Neural cell (in vitro differentiated cells): ENCODE measurements around the gene VCY. TPM values are rescaled to one million over a fixed set of nuclear protein-coding genes. Genes with fewer than 3 reads are reported as not detected.
A peak's percentile ranks its signal among the peaks of the same experiment; 100 is the strongest.
"Not testable (repeated sequence)": the region's sequence is repeated elsewhere in the genome, so short reads cannot be mapped to it uniquely, and the experiment has no call there.

Experiments used
- H2AFZ ChIP-seq: fragments of 200-600, 300-800 bp; sonication (generic), shearing (Covaris generic); 2 replicates; pipeline ENCODE4 v1.6.0; 2014; ENCODE audit warnings: low read depth, mild to moderate bottlenecking, antibody characterized with exemption, low read length, moderate library complexity
- H3F3A ChIP-seq: fragments of 200-600 bp; shearing (Covaris generic); 2 replicates; pipeline ENCODE4 v1.6.1; 2016; ENCODE audit warnings: mild to moderate bottlenecking, moderate library complexity, mixed read lengths, antibody characterized with exemption, low read length; ENCODE audit not compliant: insufficient read depth, poor library complexity, severe bottlenecking
- H3K27ac ChIP-seq: fragments of 200-600, 300-800 bp; sonication (generic), shearing (Covaris generic); 2 replicates; pipeline ENCODE4 v1.5.1; 2014; ENCODE audit warnings: mild to moderate bottlenecking, low read length, moderate library complexity
- H3K27me3 ChIP-seq: fragments of 300-800, 200-600 bp; sonication (generic), shearing (Covaris generic); 2 replicates; pipeline ENCODE4 v1.6.0; 2014; ENCODE audit warnings: mild to moderate bottlenecking, low read depth, low read length, moderate library complexity; ENCODE audit not compliant: insufficient read depth
- H3K36me3 ChIP-seq: fragments of 300-800, 200-600 bp; sonication (generic), shearing (Covaris generic); 2 replicates; pipeline ENCODE4 v1.5.1; 2014; ENCODE audit warnings: mild to moderate bottlenecking, antibody characterized with exemption, low read length, moderate library complexity; ENCODE audit not compliant: insufficient read depth
- H3K4me2 ChIP-seq: fragments of 300-800, 200-600 bp; sonication (generic), shearing (Covaris generic); 2 replicates; pipeline ENCODE4 v1.6.0; 2014; ENCODE audit warnings: mild to moderate bottlenecking, low read length
- H3K4me3 ChIP-seq: fragments of 300-800, 200-600 bp; sonication (generic), shearing (Covaris generic); 2 replicates; pipeline ENCODE4 v1.5.1; 2014; ENCODE audit warnings: mild to moderate bottlenecking, low read length, moderate library complexity
- H3K79me2 ChIP-seq: fragments of 200-600 bp; shearing (Covaris generic); replicated peaks from 2 replicates; pipeline ENCODE4 v1.6.0; 2014; ENCODE audit warnings: mild to moderate bottlenecking, low read length, moderate library complexity; ENCODE audit not compliant: insufficient read depth
- H3K9ac ChIP-seq: fragments of 300-800, 200-600 bp; sonication (generic), shearing (Covaris generic); 2 replicates; pipeline ENCODE4 v1.6.1; 2016; ENCODE audit warnings: mild to moderate bottlenecking, low read length, mixed read lengths
- H3K9me2 ChIP-seq: fragments of 200-600 bp; shearing (Covaris generic); 2 replicates; pipeline ENCODE4 v1.6.1; 2016; ENCODE audit warnings: mild to moderate bottlenecking, low read length, mixed read lengths; ENCODE audit not compliant: insufficient read depth
- H3K9me3 ChIP-seq: fragments of 200-600, 300-800 bp; sonication (generic), shearing (Covaris generic); 2 replicates; pipeline ENCODE4 v1.6.1; 2016; ENCODE audit warnings: mild to moderate bottlenecking, mixed run types, low read length, moderate library complexity, mixed read lengths
- H4K20me1 ChIP-seq: fragments of 200-600 bp; shearing (Covaris generic); 2 replicates; pipeline ENCODE4 v1.6.1; 2016; ENCODE audit warnings: mild to moderate bottlenecking, mixed run types; ENCODE audit not compliant: insufficient read depth
- EP300 ChIP-seq: fragments of 450-650 bp; conservative IDR thresholded peaks from 2 replicates; pipeline ENCODE4 v1.6.1; 2014; ENCODE audit warnings: antibody characterized with exemption, mild to moderate bottlenecking, moderate library complexity; ENCODE audit not compliant: poor library complexity, severe bottlenecking
- polyA minus RNA-seq: library from RNA; depleted of rRNA, polyadenylated mRNA; stranded (reverse); fragments of >200 nt; gene quantifications from 2 replicates; pipeline ENCODE4 v1.2.3, GENCODE V29; 2014
- polyA plus RNA-seq: library from polyadenylated mRNA; depleted of rRNA; stranded (reverse); fragments of >200 nt; gene quantifications from 2 replicates; pipeline ENCODE4 v1.2.3, GENCODE V29; 2014

Gene VCY
- polyA plus RNA-seq (not detected in 2 replicates), polyA minus RNA-seq (not detected in 2 replicates)

DNA sequence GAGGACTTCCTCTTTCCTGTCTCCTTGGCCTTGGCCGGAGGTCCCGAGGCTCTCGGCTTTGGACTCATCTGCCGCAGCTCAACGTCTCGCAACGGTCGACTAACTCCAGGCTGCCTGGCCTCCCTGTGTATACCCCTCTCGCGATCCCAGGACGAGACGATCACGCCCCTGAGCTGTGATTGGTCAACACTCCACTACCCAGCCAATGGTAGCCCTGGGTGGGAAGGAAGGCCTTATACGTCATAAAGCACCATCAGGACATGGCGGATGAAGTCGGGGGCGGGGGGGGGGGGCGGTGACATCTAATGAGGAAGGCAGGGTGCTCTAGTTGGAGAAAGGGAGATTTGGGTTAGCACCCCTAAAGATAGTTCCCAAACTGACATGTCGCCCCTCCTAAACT is at the start of gene VCY:
Gene VCY, minus strand, starts transcription at position 101 of the 400 bp plus-strand sequence. Its CDS starts 33 bp downstream, at position 68.
- not testable (repeated sequence) for H3K27ac ChIP-seq, H3K9me2 ChIP-seq, H3K27me3 ChIP-seq, H3K4me3 ChIP-seq, H3K9me3 ChIP-seq, H3K36me3 ChIP-seq, H3K4me2 ChIP-seq, H4K20me1 ChIP-seq, H2AFZ ChIP-seq, H3K9ac ChIP-seq, H3K79me2 ChIP-seq, H3F3A ChIP-seq

GRCh38 chrY:14030395-14030794 is 44.1 kb upstream of the VCY start:
- H2AFZ ChIP-seq, H3K27ac ChIP-seq, H3K27me3 ChIP-seq, H3K79me2 ChIP-seq, H3K9me3 ChIP-seq, H4K20me1 ChIP-seq, H3K4me3 ChIP-seq, H3K36me3 ChIP-seq, H3K4me2 ChIP-seq, H3K9me2 ChIP-seq, H3K9ac ChIP-seq, H3F3A ChIP-seq: not testable (repeated sequence)

DNA sequence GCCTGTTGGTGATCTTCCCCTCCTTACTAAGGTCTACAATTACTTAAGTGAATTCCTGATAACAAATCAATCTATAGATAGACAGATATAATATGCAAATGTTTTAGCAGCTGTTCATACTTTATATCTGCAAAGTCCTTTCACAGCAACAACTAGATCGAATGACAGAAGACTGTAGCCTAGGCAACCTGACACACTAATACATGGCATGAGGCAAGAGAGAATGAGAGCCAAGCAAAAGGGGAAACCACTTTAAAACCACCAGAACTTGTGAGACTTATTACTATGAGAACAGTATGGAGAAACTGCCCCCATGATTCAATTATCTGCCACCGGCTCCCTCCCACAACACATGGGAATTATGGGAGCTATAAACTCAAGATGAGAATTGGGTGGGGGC is 25.6 kb upstream of the VCY start:
- H3K9me2 ChIP-seq, H3K27ac ChIP-seq, H3K4me3 ChIP-seq, H4K20me1 ChIP-seq, H2AFZ ChIP-seq, H3K4me2 ChIP-seq, H3K36me3 ChIP-seq, H3F3A ChIP-seq, H3K27me3 ChIP-seq, H3K9ac ChIP-seq, H3K9me3 ChIP-seq, H3K79me2 ChIP-seq: not testable (repeated sequence)

DNA sequence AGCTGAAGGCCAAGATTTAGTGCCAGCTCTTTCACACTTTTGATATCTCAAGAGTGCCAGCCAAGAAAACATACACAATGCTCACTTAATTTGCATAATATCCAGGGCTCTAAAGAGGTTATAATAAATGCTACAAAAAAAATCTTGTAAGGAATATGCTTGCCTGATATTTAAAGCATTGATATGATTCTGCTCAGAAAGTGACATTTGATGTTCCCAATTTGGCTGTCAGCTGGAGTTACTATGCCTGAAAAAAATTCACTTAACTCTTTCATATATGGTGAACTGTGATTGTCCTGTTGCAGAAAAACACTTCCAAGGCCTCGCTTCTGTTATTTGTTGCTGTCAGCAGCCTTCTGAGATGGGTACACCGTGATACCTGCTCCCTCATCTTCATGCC is 43.9 kb downstream of the VCY start:
- not testable (repeated sequence) for H3K9ac ChIP-seq, H3K4me3 ChIP-seq, H3K79me2 ChIP-seq, H3K27me3 ChIP-seq, H3K9me3 ChIP-seq, H3K4me2 ChIP-seq, H3K9me2 ChIP-seq, H3K27ac ChIP-seq, H3K36me3 ChIP-seq, H4K20me1 ChIP-seq, H2AFZ ChIP-seq, H3F3A ChIP-seq
- peak; percentile 36 for TF ChIP-seq EP300

Other genes starting within 250 kb of the VCY start
- gene VCY1B, start 69.8 kb upstream of the VCY start, polyA plus RNA-seq, result not detected in 2 replicates